HepG2 (cell line): ENCODE measurements around the gene ZNF638. TPM values are rescaled to one million over a fixed set of nuclear protein-coding genes. Genes with fewer than 3 reads are reported as not detected.

Experiments
- ATF7 ChIP-seq, 2 experiments: fragments of 450-650 bp in 1 of 2; sonication (generic) in 1 of 2; formaldehyde crosslinking in 1 of 2; IDR thresholded peaks; 2 replicates each; pipeline versions ENCODE4 v1.4.0 to v1.6.1; 2016 to 2020; ENCODE audit warnings: antibody characterized with exemption in 1 of 2, mild to moderate bottlenecking in 1 of 2, missing genetic modification reagents in 1 of 2
- EP300 ChIP-seq, 3 experiments: sonication (generic) in 1 of 3; formaldehyde crosslinking in 1 of 3; IDR thresholded peaks; 2 replicates each; pipeline versions ENCODE4 v1.5.1 to v1.6.1; 2011 to 2020; ENCODE audit warnings: low read depth in 2 of 3, low read length in 2 of 3, borderline replicate concordance in 1 of 3, improper control_type of control experiment in 1 of 3, mild to moderate bottlenecking in 1 of 3, missing genetic modification reagents in 1 of 3, moderate library complexity in 1 of 3
- HOXA7 ChIP-seq: sonication (generic); formaldehyde crosslinking; IDR thresholded peaks from 2 replicates; pipeline ENCODE4 v1.8.1; 2022; ENCODE audit warnings: mild to moderate bottlenecking, missing genetic modification reagents, moderate library complexity
- NR2F6 ChIP-seq, 2 experiments: IDR thresholded peaks; 2 replicates each; pipeline ENCODE4 v1.6.1; 2016; ENCODE audit warnings: antibody characterized with exemption in 1 of 2, mild to moderate bottlenecking in 1 of 2
- POLR2AphosphoS5 ChIP-seq: IDR thresholded peaks from 2 replicates; pipeline ENCODE4 v1.6.1; 2012; ENCODE audit warnings: low read depth, low read length
- RARA ChIP-seq: IDR thresholded peaks from 2 replicates; pipeline ENCODE4 v1.6.1; 2016; ENCODE audit warnings: missing genetic modification reagents, missing compliant biosample characterization
- RFX3 ChIP-seq: IDR thresholded peaks from 2 replicates; pipeline ENCODE4 v1.6.1; 2016; ENCODE audit warnings: missing biosample characterization, missing genetic modification reagents
- UBTF ChIP-seq: sonication (generic); formaldehyde crosslinking; IDR thresholded peaks from 2 replicates; pipeline ENCODE4 v1.4.0; 2020; ENCODE audit warnings: mild to moderate bottlenecking, missing genetic modification reagents
- ZNF142 ChIP-seq: sonication (generic); formaldehyde crosslinking; IDR thresholded peaks from 2 replicates; pipeline ENCODE4 v1.4.0; 2020; ENCODE audit warnings: missing genetic modification reagents
- ZNF331 ChIP-seq: sonication (generic); formaldehyde crosslinking; IDR thresholded peaks from 2 replicates; pipeline ENCODE4 v1.4.0; 2020; ENCODE audit warnings: missing genetic modification reagents
- ZNF614 ChIP-seq: IDR thresholded peaks from 2 replicates; pipeline ENCODE4 v1.6.1; 2018; ENCODE audit warnings: missing biosample characterization, missing genetic modification reagents, inconsistent platforms, borderline replicate concordance
- ZNF768 ChIP-seq: sonication (generic); formaldehyde crosslinking; IDR thresholded peaks from 2 replicates; pipeline ENCODE4 v1.4.0; 2020; ENCODE audit warnings: missing genetic modification reagents
- polyA plus RNA-seq, 8 experiments: library from polyadenylated mRNA; depleted of rRNA in 3 of 8; stranded (reverse) in 7 of 8; unstranded in 1 of 8; fragments of >200 nt; fragmentation: Illumina TruSeq in 4 of 8; extraction: Trizol in 4 of 8; gene quantifications; 2 replicates each; pipeline versions ENCODE4 v1.2.1 to v1.2.3, GENCODE V29; 2011 to 2016; ENCODE audit warnings: low read depth in 4 of 8, missing spikeins in 1 of 8, mixed read lengths in 1 of 8; ENCODE audit not compliant: insufficient read depth in 1 of 8
- total RNA-seq, 5 experiments: library from RNA; depleted of rRNA; stranded (reverse); fragments of >200 nt; fragmentation: Illumina TruSeq; extraction: Trizol; gene quantifications; 2 replicates each; pipeline ENCODE4 v1.2.3, GENCODE V29; 2016; ENCODE audit warnings: low read depth in 1 of 5
- TF ChIP-seq, protein P1 (sequence below): sonication (generic); formaldehyde crosslinking; IDR thresholded peaks from 2 replicates; pipeline ENCODE4 v1.4.0; 2020; ENCODE audit warnings: missing genetic modification reagents, borderline replicate concordance

ZNF638 gene
- total and polyA plus RNA-seq, 2 of the 13 experiments (the other 11 are each of a cell fraction or from before 2014, with no cell fraction given), result 92.7 to 144 TPM

- TF ChIP-seq, protein P1, sequence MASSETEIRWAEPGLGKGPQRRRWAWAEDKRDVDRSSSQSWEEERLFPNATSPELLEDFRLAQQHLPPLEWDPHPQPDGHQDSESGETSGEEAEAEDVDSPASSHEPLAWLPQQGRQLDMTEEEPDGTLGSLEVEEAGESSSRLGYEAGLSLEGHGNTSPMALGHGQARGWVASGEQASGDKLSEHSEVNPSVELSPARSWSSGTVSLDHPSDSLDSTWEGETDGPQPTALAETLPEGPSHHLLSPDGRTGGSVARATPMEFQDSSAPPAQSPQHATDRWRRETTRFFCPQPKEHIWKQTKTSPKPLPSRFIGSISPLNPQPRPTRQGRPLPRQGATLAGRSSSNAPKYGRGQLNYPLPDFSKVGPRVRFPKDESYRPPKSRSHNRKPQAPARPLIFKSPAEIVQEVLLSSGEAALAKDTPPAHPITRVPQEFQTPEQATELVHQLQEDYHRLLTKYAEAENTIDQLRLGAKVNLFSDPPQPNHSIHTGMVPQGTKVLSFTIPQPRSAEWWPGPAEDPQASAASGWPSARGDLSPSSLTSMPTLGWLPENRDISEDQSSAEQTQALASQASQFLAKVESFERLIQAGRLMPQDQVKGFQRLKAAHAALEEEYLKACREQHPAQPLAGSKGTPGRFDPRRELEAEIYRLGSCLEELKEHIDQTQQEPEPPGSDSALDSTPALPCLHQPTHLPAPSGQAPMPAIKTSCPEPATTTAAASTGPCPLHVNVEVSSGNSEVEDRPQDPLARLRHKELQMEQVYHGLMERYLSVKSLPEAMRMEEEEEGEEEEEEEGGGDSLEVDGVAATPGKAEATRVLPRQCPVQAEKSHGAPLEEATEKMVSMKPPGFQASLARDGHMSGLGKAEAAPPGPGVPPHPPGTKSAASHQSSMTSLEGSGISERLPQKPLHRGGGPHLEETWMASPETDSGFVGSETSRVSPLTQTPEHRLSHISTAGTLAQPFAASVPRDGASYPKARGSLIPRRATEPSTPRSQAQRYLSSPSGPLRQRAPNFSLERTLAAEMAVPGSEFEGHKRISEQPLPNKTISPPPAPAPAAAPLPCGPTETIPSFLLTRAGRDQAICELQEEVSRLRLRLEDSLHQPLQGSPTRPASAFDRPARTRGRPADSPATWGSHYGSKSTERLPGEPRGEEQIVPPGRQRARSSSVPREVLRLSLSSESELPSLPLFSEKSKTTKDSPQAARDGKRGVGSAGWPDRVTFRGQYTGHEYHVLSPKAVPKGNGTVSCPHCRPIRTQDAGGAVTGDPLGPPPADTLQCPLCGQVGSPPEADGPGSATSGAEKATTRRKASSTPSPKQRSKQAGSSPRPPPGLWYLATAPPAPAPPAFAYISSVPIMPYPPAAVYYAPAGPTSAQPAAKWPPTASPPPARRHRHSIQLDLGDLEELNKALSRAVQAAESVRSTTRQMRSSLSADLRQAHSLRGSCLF (CRISPR knock-in tag), result no peak
- peak; percentile 73; the same call in 1 of the 2 replicates for TF ChIP-seq ZNF768
- peak; percentile 11 to 51; a peak in 3 of 4 replicates for TF ChIP-seq EP300 (IDR thresholded peaks at IDR 0.05; ENCODE audit: low read depth in 2 of 2, low read length in 2 of 2)
- TF ChIP-seq EP300 (CRISPR knock-in tag; IDR thresholded peaks at IDR 0.05; ENCODE audit: borderline replicate concordance), result no peak
- TF ChIP-seq ZNF614 (CRISPR knock-in tag), result peak; percentile 12; the same call in 1 of the 2 replicates
- peak; percentile 16; the same call in 1 of the 2 replicates for TF ChIP-seq RARA
- 0 out of 2 replicates have a peak, but pooled peaks have one; percentile 91 for TF ChIP-seq HOXA7 (CRISPR knock-in tag)
- peak; percentile 67 for TF ChIP-seq ZNF331
- no peak for TF ChIP-seq ZNF142
- TF ChIP-seq ATF7 (IDR thresholded peaks at IDR 0.05), result no peak
- TF ChIP-seq ATF7 (CRISPR knock-in tag; IDR thresholded peaks at IDR 0.05), result peak; percentile 53; the same call in 1 of the 2 replicates
- TF ChIP-seq POLR2AphosphoS5, result peak; percentile 96
- TF ChIP-seq UBTF, result peak; percentile 99
- no peak for TF ChIP-seq NR2F6 (IDR thresholded peaks at IDR 0.05)
- TF ChIP-seq NR2F6 (CRISPR knock-in tag; IDR thresholded peaks at IDR 0.05), result no peak; the same call in 1 of the 2 replicates
- TF ChIP-seq RFX3 (CRISPR knock-in tag), result no peak
Observed at GRCh38 chr2:71331581-71332434, at the start of gene ZNF638 (continued).
